ENCODE measurements around the gene ZBTB20. TPM values are rescaled to one million over a fixed set of nuclear protein-coding genes. Genes with fewer than 3 reads are reported as not detected.
"Not testable (repeated sequence)": the region's sequence is repeated elsewhere in the genome, so short reads cannot be mapped to it uniquely, and the experiment has no call there.

The ZBTB20 gene
- total RNA-seq, 2 experiments from 2014 or later: 5.1 to 5.3 TPM

GRCh38 chr3:114686621-114687020, 460.5 kb downstream of the ZBTB20 start:
- H3K27me3 Mint-ChIP-seq: no peaks in the 10 kb centered on the region
- H3K27ac Mint-ChIP-seq: no peak overlapping the region
- H3K9me3 Mint-ChIP-seq: no peaks in the 10 kb centered on the region
- no peaks in the 10 kb centered on the region for H3K36me3 Mint-ChIP-seq (ENCODE audit: low read depth)
- CTCF ChIA-PET: no interaction called here
- peak; percentile 58 for ATAC-seq
- peak overlapping the region; percentile 7 for H3K4me3 Mint-ChIP-seq
- POLR2A ChIA-PET: no interaction called here
- peaks cover 15% of the 10 kb centered on the region for H3K4me1 Mint-ChIP-seq (ENCODE audit: low read depth)
- DNase-seq: no peak
- TF ChIP-seq CTCF (IDR thresholded peaks at IDR 0.05): no peak
- intact Hi-C loops (cut with micrococcal nuclease): no loop called here

- TF ChIP-seq CTCF (IDR thresholded peaks at IDR 0.05): no peak
- no peak overlapping the region for H3K27ac Mint-ChIP-seq
- no peaks in the 10 kb centered on the region for H3K27me3 Mint-ChIP-seq
- ChIA-PET POLR2A (no interaction called here), CTCF (no interaction called here)
- no peaks in the 10 kb centered on the region for H3K36me3 Mint-ChIP-seq (ENCODE audit: low read depth)
- ATAC-seq: no peak
- no peak overlapping the region for H3K4me3 Mint-ChIP-seq
- intact Hi-C loops (cut with micrococcal nuclease): no loop called here
- DNase-seq: no peak
- H3K9me3 Mint-ChIP-seq: peaks cover 6% of the 10 kb centered on the region
- H3K4me1 Mint-ChIP-seq (ENCODE audit: low read depth): peaks cover 15% of the 10 kb centered on the region
Measured at GRCh38 chr3:114685161-114685560, 461.9 kb downstream of the ZBTB20 start.

GRCh38 chr3:114680299-114680698, 466.8 kb downstream of the ZBTB20 start:
- H3K9me3 Mint-ChIP-seq: peaks cover 11% of the 10 kb centered on the region
- ChIA-PET POLR2A (no interaction called here), CTCF (interaction anchor here (1.7 kb wide), 1 partner anchor 10 kb away, joined by 5 read pairs; no protein-coding TSS in a partner anchor)
- H3K4me3 Mint-ChIP-seq: no peak overlapping the region
- no peak overlapping the region for H3K27ac Mint-ChIP-seq
- no peak for TF ChIP-seq CTCF (IDR thresholded peaks at IDR 0.05)
- DNase-seq (no peak), ATAC-seq (no peak)
- H3K27me3 Mint-ChIP-seq: no peaks in the 10 kb centered on the region
- peaks cover 9% of the 10 kb centered on the region for H3K36me3 Mint-ChIP-seq (ENCODE audit: low read depth)
- intact Hi-C loops (cut with micrococcal nuclease): no loop called here
- no peaks in the 10 kb centered on the region for H3K4me1 Mint-ChIP-seq (ENCODE audit: low read depth)

- intact Hi-C loops (cut with micrococcal nuclease); H3K36me3 Mint-ChIP-seq (ENCODE audit: low read depth); H3K4me3 Mint-ChIP-seq; POLR2A ChIA-PET; H3K27me3 Mint-ChIP-seq; H3K27ac Mint-ChIP-seq; ATAC-seq; DNase-seq; H3K4me1 Mint-ChIP-seq (ENCODE audit: low read depth): not testable (repeated sequence)
- peaks cover 11% of the 10 kb centered on the region for H3K9me3 Mint-ChIP-seq
- CTCF ChIA-PET: interaction anchor here (1.7 kb wide), 1 partner anchor 10 kb away, joined by 5 read pairs; no protein-coding TSS in a partner anchor
Measured at GRCh38 chr3:114679773-114680172, 467.3 kb downstream of the ZBTB20 start.

- ChIA-PET POLR2A (no interaction called here), CTCF (no interaction called here)
- intact Hi-C loops (cut with micrococcal nuclease): no loop called here
- H3K27me3 Mint-ChIP-seq: no peaks in the 10 kb centered on the region
- DNase-seq (peak; percentile 5), ATAC-seq (no peak)
- peaks cover 5% of the 10 kb centered on the region for H3K9me3 Mint-ChIP-seq
- H3K4me1 Mint-ChIP-seq (ENCODE audit: low read depth): peaks cover 20% of the 10 kb centered on the region
- H3K27ac Mint-ChIP-seq: no peak overlapping the region
- no peak for TF ChIP-seq CTCF (IDR thresholded peaks at IDR 0.05)
- peaks cover 9% of the 10 kb centered on the region for H3K36me3 Mint-ChIP-seq (ENCODE audit: low read depth)
- H3K4me3 Mint-ChIP-seq: no peak overlapping the region
Measured at GRCh38 chr3:114675104-114675503, 472.0 kb downstream of the ZBTB20 start.

- DNase-seq: no peak
- intact Hi-C loops (cut with micrococcal nuclease): no loop called here
- ChIA-PET CTCF (no interaction called here), POLR2A (no interaction called here)
- Mint-ChIP-seq H3K4me3 (no peak overlapping the region), H3K27me3 (no peaks in the 10 kb centered on the region), H3K9me3 (no peaks in the 10 kb centered on the region), H3K27ac (no peak overlapping the region), H3K4me1 (ENCODE audit: low read depth) (peaks cover 23% of the 10 kb centered on the region), H3K36me3 (ENCODE audit: low read depth) (peaks cover 2% of the 10 kb centered on the region)
- ATAC-seq: peak; percentile 37
- TF ChIP-seq CTCF (IDR thresholded peaks at IDR 0.05): no peak
Measured at GRCh38 chr3:114674036-114674435, 473.1 kb downstream of the ZBTB20 start.

Data from activated CD8-positive, alpha-beta T cell treated with anti-CD3 and anti-CD28 coated beads for 36 hours (primary cell).